Colonic mucosa (tissue), 4 donors: ENCODE measurements around the gene ADGRF3. TPM values are rescaled to one million over a fixed set of nuclear protein-coding genes. Genes with fewer than 3 reads are reported as not detected.

ENCODE experiments used
- DNase-seq: peaks from one replicate; pipeline ENCODE4 v3.0.0-alpha.2; 2020
- H3K27ac ChIP-seq: fragments of 200-600 bp; one replicate; pipeline ENCODE4 v1.8.0; 2021
- H3K27me3 ChIP-seq: fragments of 200-600 bp; one replicate; pipeline ENCODE4 v1.8.0; 2021
- H3K36me3 ChIP-seq: fragments of 200-600 bp; one replicate; pipeline ENCODE4 v1.8.0; 2021
- H3K4me1 ChIP-seq: fragments of 200-600 bp; one replicate; pipeline ENCODE4 v1.8.0; 2021; ENCODE audit warnings: mild to moderate bottlenecking
- H3K4me3 ChIP-seq: fragments of 200-600 bp; one replicate; pipeline ENCODE4 v1.8.0; 2021
- H3K9ac ChIP-seq, 2 donors: one replicate each; pipeline ENCODE4 v1.7.0; 2013; ENCODE audit warnings: control low read depth in 2 of 2, low read depth in 2 of 2, low read length in 2 of 2
- H3K9me3 ChIP-seq: fragments of 200-600 bp; one replicate; pipeline ENCODE4 v1.8.0; 2021
- CTCF ChIP-seq: fragments of 200-600 bp; IDR thresholded peaks from one replicate; pipeline ENCODE4 v1.8.0; 2022; ENCODE audit warnings: antibody characterized with exemption, mild to moderate bottlenecking
- intact Hi-C: fragments of 100-400 bp; cut with DNase I; formaldehyde crosslinking; loops from one replicate; pipeline ENCODE4 v1.14.1; 2022
- total RNA-seq, 2 donors: library from RNA; stranded (reverse); fragmentation: NEBNext Ultra II Directional in 1 of 2; extraction: Animal tissue kit (Norgen Biotek cat#: 25700) in 1 of 2; gene quantifications; one replicate each; pipeline ENCODE4 v1.2.1, GENCODE V29; 2021
- donor health status: healthy.
- donor health status: DM: no; HTN: no; CAD: no.
- donor health status: DM: no; HTN: no; CAD: no.

The ADGRF3 gene
- under 1 TPM; 0.16 to 0.20 TPM for total RNA-seq

- no peak for TF ChIP-seq CTCF
- peak within 1 kb of the TSS; percentile 83 for H3K4me3 ChIP-seq
- H3K4me1 ChIP-seq: peaks cover 17% of the 10 kb centered on the region
- intact Hi-C loops: no loop called here
- H3K9me3 ChIP-seq: no peaks in the 10 kb centered on the region
- peak; percentile 80 for DNase-seq
- H3K27ac ChIP-seq: peak within 1 kb of the TSS; percentile 96
- peak within 1 kb of the TSS; percentile 84 to 90 for H3K9ac ChIP-seq
- no peaks in the 10 kb centered on the region for H3K36me3 ChIP-seq
- H3K27me3 ChIP-seq: no peaks in the 10 kb centered on the region
Observed at GRCh38 chr2:26346454-26347053, at the start of gene ADGRF3. Gene ADGRF3, minus strand, starts transcription at chr2:26346789. Its CDS starts 555 bp downstream, at chr2:26346234.

- no peak overlapping the region for H3K9ac ChIP-seq
- no peaks in the 10 kb centered on the region for H3K36me3 ChIP-seq
- H3K27me3 ChIP-seq: no peaks in the 10 kb centered on the region
- DNase-seq: no peak
- no peaks in the 10 kb centered on the region for H3K4me1 ChIP-seq
- TF ChIP-seq CTCF: no peak
- intact Hi-C loops: no loop called here
- H3K27ac ChIP-seq: no peak overlapping the region
- no peaks in the 10 kb centered on the region for H3K9me3 ChIP-seq
- no peak overlapping the region for H3K4me3 ChIP-seq
Observed at GRCh38 chr2:26395394-26395793, 48.8 kb upstream of the ADGRF3 start.

- Histone ChIP-seq H3K4me1 (no peaks in the 10 kb centered on the region), H3K9me3 (no peaks in the 10 kb centered on the region), H3K27me3 (no peaks in the 10 kb centered on the region), H3K36me3 (no peaks in the 10 kb centered on the region), H3K27ac (no peak overlapping the region), H3K4me3 (no peak overlapping the region), H3K9ac (no peak overlapping the region)
- intact Hi-C loops: no loop called here
- no peak for TF ChIP-seq CTCF
- no peak for DNase-seq
Observed at GRCh38 chr2:26394694-26395093, 48.1 kb upstream of the ADGRF3 start.

- Histone ChIP-seq H3K4me1 (no peaks in the 10 kb centered on the region), H3K36me3 (no peaks in the 10 kb centered on the region), H3K9ac (no peak overlapping the region), H3K9me3 (no peaks in the 10 kb centered on the region), H3K4me3 (no peak overlapping the region), H3K27ac (no peak overlapping the region), H3K27me3 (no peaks in the 10 kb centered on the region)
- DNase-seq: no peak
- intact Hi-C loops: no loop called here
- TF ChIP-seq CTCF: no peak
Observed at GRCh38 chr2:26387189-26387588, 40.6 kb upstream of the ADGRF3 start.

GRCh38 chr2:26384597-26384996 lies 38.0 kb upstream of the ADGRF3 start:
- no peak for DNase-seq
- no peaks in the 10 kb centered on the region for H3K36me3 ChIP-seq
- H3K4me1 ChIP-seq: no peaks in the 10 kb centered on the region
- TF ChIP-seq CTCF: no peak
- H3K9ac ChIP-seq: no peak overlapping the region
- H3K4me3 ChIP-seq: no peak overlapping the region
- intact Hi-C loops: no loop called here
- H3K9me3 ChIP-seq: no peaks in the 10 kb centered on the region
- H3K27ac ChIP-seq: no peak overlapping the region
- no peaks in the 10 kb centered on the region for H3K27me3 ChIP-seq
